Muscle of leg (tissue), 11 donors: ENCODE measurements around the gene RBM19. TPM values are rescaled to one million over a fixed set of nuclear protein-coding genes. Genes with fewer than 3 reads are reported as not detected.

ENCODE experiments used
- DNase-seq: peaks from one replicate; pipeline ENCODE4 v3.0.0; 2013
- H3K27ac ChIP-seq: one replicate; pipeline ENCODE4 v1.5.1; 2013; ENCODE audit warnings: mild to moderate bottlenecking, low read length, control low read depth
- H3K27me3 ChIP-seq: one replicate; pipeline ENCODE4 v1.6.1; 2013; ENCODE audit warnings: low read length; ENCODE audit not compliant: control insufficient read depth, insufficient read depth
- H3K36me3 ChIP-seq: one replicate; pipeline ENCODE4 v1.6.1; 2013; ENCODE audit warnings: low read length; ENCODE audit not compliant: control insufficient read depth, insufficient read depth
- H3K4me1 ChIP-seq: one replicate; pipeline ENCODE4 v1.6.1; 2013; ENCODE audit warnings: low read length; ENCODE audit not compliant: control insufficient read depth, insufficient read depth
- H3K4me3 ChIP-seq: one replicate; pipeline ENCODE4 v1.5.1; 2013; ENCODE audit warnings: low read length, control low read depth
- H3K9me3 ChIP-seq: replicated peaks from 2 replicates; pipeline ENCODE4 v1.6.1; 2013; ENCODE audit warnings: low read depth, low read length; ENCODE audit not compliant: control insufficient read depth
- WGBS: methylation state at CpG from one replicate; pipeline ENCODE4 v1.1.5; 2013; ENCODE audit warnings: missing lambda C conversion rate; ENCODE audit not compliant: insufficient coverage; 5-methylcytosine and 5-hydroxymethylcytosine counted together
- polyA plus RNA-seq, 8 donors: library from polyadenylated mRNA; unstranded; fragments of 120-200 nt; gene quantifications; one replicate each; pipeline versions ENCODE4 v1.2.1 to v1.2.3, GENCODE V29; 2013; ENCODE audit warnings: inconsistent platforms in 1 of 8, low replicate concordance in 1 of 8; ENCODE audit not compliant: insufficient read length in 8 of 8, insufficient read depth in 1 of 8
- total RNA-seq: library from RNA; stranded (reverse); fragments of 120-200 nt; gene quantifications from one replicate; pipeline ENCODE4 v1.2.4, GENCODE V29; 2013

The RBM19 gene
- total and polyA plus RNA-seq, 9 donors, result 12.7 to 20.9 (median 16.1) TPM

- Histone ChIP-seq H3K9me3 (no peaks in the 10 kb centered on the region), H3K4me3 (no peak overlapping the region), H3K36me3 (peaks cover 76% of the 10 kb centered on the region), H3K27ac (no peak overlapping the region), H3K4me1 (no peaks in the 10 kb centered on the region), H3K27me3 (no peaks in the 10 kb centered on the region)
- no peak for DNase-seq
- 94% methylated on average over 16 of the region's 17 CpGs for WGBS
Observed at GRCh38 chr12:113957627-113958026, 8.5 kb downstream of the RBM19 start.

GRCh38 chr12:113955109-113955970 lies 10.8 kb downstream of the RBM19 start:
- no peak overlapping the region for H3K4me3 ChIP-seq
- peaks cover 80% of the 10 kb centered on the region for H3K36me3 ChIP-seq
- H3K9me3 ChIP-seq, result no peaks in the 10 kb centered on the region
- no peak overlapping the region for H3K27ac ChIP-seq
- 84% methylated on average over 14 of the region's 15 CpGs for WGBS
- H3K4me1 ChIP-seq, result no peaks in the 10 kb centered on the region
- no peaks in the 10 kb centered on the region for H3K27me3 ChIP-seq
- no peak for DNase-seq

GRCh38 chr12:113954547-113954946 lies 11.6 kb downstream of the RBM19 start:
- peaks cover 80% of the 10 kb centered on the region for H3K36me3 ChIP-seq
- DNase-seq, result no peak
- no peaks in the 10 kb centered on the region for H3K4me1 ChIP-seq
- no peaks in the 10 kb centered on the region for H3K27me3 ChIP-seq
- no peak overlapping the region for H3K27ac ChIP-seq
- H3K4me3 ChIP-seq, result no peak overlapping the region
- H3K9me3 ChIP-seq, result no peaks in the 10 kb centered on the region
- no CpG with 5 or more reads among the region's 4 CpGs for WGBS

- Histone ChIP-seq H3K36me3 (peaks cover 87% of the 10 kb centered on the region), H3K4me3 (no peak overlapping the region), H3K9me3 (no peaks in the 10 kb centered on the region), H3K4me1 (no peaks in the 10 kb centered on the region), H3K27ac (no peak overlapping the region), H3K27me3 (no peaks in the 10 kb centered on the region)
- no peak for DNase-seq
- WGBS, result 77% methylated on average over 2 of the region's 3 CpGs
Observed at GRCh38 chr12:113950873-113951272, 15.3 kb downstream of the RBM19 start.

- DNase-seq, result no peak
- no peak overlapping the region for H3K4me3 ChIP-seq
- 85% methylated on average over 9 of the region's 10 CpGs for WGBS
- no peaks in the 10 kb centered on the region for H3K9me3 ChIP-seq
- H3K4me1 ChIP-seq, result no peaks in the 10 kb centered on the region
- H3K36me3 ChIP-seq, result peaks cover 84% of the 10 kb centered on the region
- no peaks in the 10 kb centered on the region for H3K27me3 ChIP-seq
- no peak overlapping the region for H3K27ac ChIP-seq
Observed at GRCh38 chr12:113949321-113950305, 16.5 kb downstream of the RBM19 start.

- Histone ChIP-seq H3K27ac (no peak overlapping the region), H3K9me3 (no peaks in the 10 kb centered on the region), H3K4me3 (no peak overlapping the region), H3K4me1 (no peaks in the 10 kb centered on the region), H3K27me3 (no peaks in the 10 kb centered on the region), H3K36me3 (peaks cover 78% of the 10 kb centered on the region)
- no peak for DNase-seq
- 98% methylated on average over 12 of the region's 17 CpGs for WGBS
Observed at GRCh38 chr12:113948151-113948914, 17.8 kb downstream of the RBM19 start.

- 88% methylated on average over 4 of the region's 8 CpGs for WGBS
- no peak for DNase-seq
- Histone ChIP-seq H3K36me3 (peaks cover 86% of the 10 kb centered on the region), H3K27me3 (no peaks in the 10 kb centered on the region), H3K27ac (no peak overlapping the region), H3K4me3 (no peak overlapping the region), H3K4me1 (no peaks in the 10 kb centered on the region), H3K9me3 (no peaks in the 10 kb centered on the region)
Observed at GRCh38 chr12:113946175-113946574, 19.9 kb downstream of the RBM19 start.

GRCh38 chr12:113945174-113946173 lies 20.7 kb downstream of the RBM19 start:
- H3K9me3 ChIP-seq, result no peaks in the 10 kb centered on the region
- H3K4me1 ChIP-seq, result no peaks in the 10 kb centered on the region
- peaks cover 87% of the 10 kb centered on the region for H3K36me3 ChIP-seq
- 87% methylated on average over 15 of the region's 20 CpGs for WGBS
- H3K4me3 ChIP-seq, result no peak overlapping the region
- no peaks in the 10 kb centered on the region for H3K27me3 ChIP-seq
- no peak overlapping the region for H3K27ac ChIP-seq
- DNase-seq, result no peak

GRCh38 chr12:113942209-113942608 lies 23.9 kb downstream of the RBM19 start:
- DNase-seq, result no peak
- WGBS, result 86% methylated on average over 6 of the region's 15 CpGs
- Histone ChIP-seq H3K27ac (no peak overlapping the region), H3K36me3 (peaks cover 80% of the 10 kb centered on the region), H3K9me3 (no peaks in the 10 kb centered on the region), H3K27me3 (no peaks in the 10 kb centered on the region), H3K4me1 (no peaks in the 10 kb centered on the region), H3K4me3 (no peak overlapping the region)
